Measurements from ENCODE around the gene PBRM1. TPM values are rescaled to one million over a fixed set of nuclear protein-coding genes. Genes with fewer than 3 reads are reported as not detected.

PBRM1 gene
- total and polyA plus RNA-seq, 2 of the 8 experiments (the other 6 are each of a cell fraction or from before 2014, with no cell fraction given): 19.3 to 65.8 TPM

- no peak for TF ChIP-seq ASH2L (IDR thresholded peaks at IDR 0.05; ENCODE audit: low read length)
- no peak for TF ChIP-seq POU5F1 (IDR thresholded peaks at IDR 0.05; ENCODE audit: low read depth, low read length)
- TF ChIP-seq ZNF274 (IDR thresholded peaks at IDR 0.05; ENCODE audit: borderline replicate concordance, extremely low read depth, low read length): no peak
Measured at GRCh38 chr3:52558436-52558835, 127.3 kb downstream of the PBRM1 start (continued).

Data from H1 (cell line).